Thyroid gland (tissue), 4 donors: ENCODE results near the gene OR10H1. TPM values are rescaled to one million over a fixed set of nuclear protein-coding genes. Genes with fewer than 3 reads are reported as not detected.
A peak's percentile ranks its signal among the peaks of the same experiment; 100 is the strongest.
"Not testable (repeated sequence)": the region's sequence is repeated elsewhere in the genome, so short reads cannot be mapped to it uniquely, and the experiment has no call there.

Experiments used
- DNase-seq, 2 donors: peaks; one replicate each; pipeline ENCODE4 v3.0.0-alpha.2; 2019
- H3K27ac ChIP-seq, 3 donors: fragments of 200-600 bp; sonication (generic); 1 replicate in 2 of 3; 2 replicates in 1 of 3; pipeline ENCODE4 v1.5.1; 2016 to 2019; ENCODE audit warnings: mild to moderate bottlenecking in 1 of 3, moderate library complexity in 1 of 3
- H3K27me3 ChIP-seq: fragments of 200-600 bp; sonication (generic); one replicate; pipeline ENCODE4 v1.5.1; 2019
- H3K36me3 ChIP-seq, 2 donors: fragments of 200-600 bp; sonication (generic); one replicate each; pipeline ENCODE4 v1.5.1; 2016 to 2019
- H3K4me1 ChIP-seq, 2 donors: fragments of 200-600 bp; sonication (generic); one replicate each; pipeline ENCODE4 v1.5.1; 2017 to 2019
- H3K4me3 ChIP-seq, 3 donors: fragments of 200-600 bp; sonication (generic); replicated peaks in 1 of 3; 1 replicate in 2 of 3; 2 replicates in 1 of 3; pipeline ENCODE4 v1.5.1; 2016; ENCODE audit warnings: mild to moderate bottlenecking in 1 of 3
- H3K9me3 ChIP-seq: fragments of 200-600 bp; sonication (generic); one replicate; pipeline ENCODE4 v1.5.1; 2017
- POLR2A ChIP-seq, 2 donors: fragments of 450-650 bp; IDR thresholded peaks; one replicate each; pipeline ENCODE4 v1.6.1; 2017; ENCODE audit warnings: antibody characterized with exemption in 2 of 2, mild to moderate bottlenecking in 2 of 2, moderate library complexity in 1 of 2
- WGBS, 2 donors: methylation state at CpG; one replicate each; pipeline ENCODE4 v1.1.5; 2017; 5-methylcytosine and 5-hydroxymethylcytosine counted together
- intact Hi-C: fragments of 100-400 bp; cut with DNase I; formaldehyde crosslinking; loops from one replicate; pipeline ENCODE4 v1.15.1; 2023
- total RNA-seq, 4 donors: library from RNA; depleted of rRNA; stranded (reverse); fragments of >200 nt; gene quantifications; one replicate each; pipeline ENCODE4 v1.2.3, GENCODE V29; 2016
- TF ChIP-seq, protein P1 (sequence below), 6 experiments: fragments of 200-600 bp in 3 of 6; fragments of 450-650 bp in 3 of 6; sonication (generic) in 3 of 6; IDR thresholded peaks; one replicate each; pipeline ENCODE4 v1.5.1; 2016 to 2019; ENCODE audit warnings: antibody characterized with exemption in 6 of 6, mild to moderate bottlenecking in 2 of 6, inconsistent platforms in 1 of 6, moderate library complexity in 1 of 6

Gene OR10H1
- total RNA-seq, 4 donors from 2014 or later = not detected

DNA sequence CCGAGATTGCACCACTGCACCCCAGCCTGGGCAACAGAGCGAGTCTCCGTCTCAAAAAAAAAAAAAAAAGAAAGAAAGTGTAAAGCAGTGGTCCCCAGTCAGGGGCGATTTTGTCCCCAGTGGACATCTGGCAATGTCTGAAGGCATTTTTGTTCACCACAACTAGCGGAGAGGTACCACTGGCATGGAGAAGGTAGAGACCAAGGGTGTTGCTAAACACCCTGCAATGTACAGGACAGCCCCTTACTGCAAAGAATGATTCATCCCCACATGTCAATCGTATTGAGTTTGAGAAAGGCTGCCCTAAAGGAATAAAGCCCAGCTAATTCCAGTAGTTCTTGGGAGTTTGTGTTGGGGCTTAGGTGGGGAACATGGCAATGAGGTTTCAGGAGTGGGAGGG, 43.7 kb upstream of the OR10H1 start:
- Histone ChIP-seq H3K4me3 (no peak overlapping the region), H3K36me3 (no peaks in the 10 kb centered on the region), H3K4me1 (no peaks in the 10 kb centered on the region), H3K27me3 (no peaks in the 10 kb centered on the region), H3K9me3 (no peaks in the 10 kb centered on the region), H3K27ac (no peak overlapping the region)
- DNase-seq = no peak
- WGBS, 2 donors = 81% methylated on average over 6 of the region's 6 CpGs
- TF ChIP-seq POLR2A (IDR thresholded peaks at IDR 0.05) = no peak
- TF ChIP-seq, protein P1, sequence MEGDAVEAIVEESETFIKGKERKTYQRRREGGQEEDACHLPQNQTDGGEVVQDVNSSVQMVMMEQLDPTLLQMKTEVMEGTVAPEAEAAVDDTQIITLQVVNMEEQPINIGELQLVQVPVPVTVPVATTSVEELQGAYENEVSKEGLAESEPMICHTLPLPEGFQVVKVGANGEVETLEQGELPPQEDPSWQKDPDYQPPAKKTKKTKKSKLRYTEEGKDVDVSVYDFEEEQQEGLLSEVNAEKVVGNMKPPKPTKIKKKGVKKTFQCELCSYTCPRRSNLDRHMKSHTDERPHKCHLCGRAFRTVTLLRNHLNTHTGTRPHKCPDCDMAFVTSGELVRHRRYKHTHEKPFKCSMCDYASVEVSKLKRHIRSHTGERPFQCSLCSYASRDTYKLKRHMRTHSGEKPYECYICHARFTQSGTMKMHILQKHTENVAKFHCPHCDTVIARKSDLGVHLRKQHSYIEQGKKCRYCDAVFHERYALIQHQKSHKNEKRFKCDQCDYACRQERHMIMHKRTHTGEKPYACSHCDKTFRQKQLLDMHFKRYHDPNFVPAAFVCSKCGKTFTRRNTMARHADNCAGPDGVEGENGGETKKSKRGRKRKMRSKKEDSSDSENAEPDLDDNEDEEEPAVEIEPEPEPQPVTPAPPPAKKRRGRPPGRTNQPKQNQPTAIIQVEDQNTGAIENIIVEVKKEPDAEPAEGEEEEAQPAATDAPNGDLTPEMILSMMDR (IDR thresholded peaks at IDR 0.05) = no peak
- intact Hi-C loops = no loop called here

DNA sequence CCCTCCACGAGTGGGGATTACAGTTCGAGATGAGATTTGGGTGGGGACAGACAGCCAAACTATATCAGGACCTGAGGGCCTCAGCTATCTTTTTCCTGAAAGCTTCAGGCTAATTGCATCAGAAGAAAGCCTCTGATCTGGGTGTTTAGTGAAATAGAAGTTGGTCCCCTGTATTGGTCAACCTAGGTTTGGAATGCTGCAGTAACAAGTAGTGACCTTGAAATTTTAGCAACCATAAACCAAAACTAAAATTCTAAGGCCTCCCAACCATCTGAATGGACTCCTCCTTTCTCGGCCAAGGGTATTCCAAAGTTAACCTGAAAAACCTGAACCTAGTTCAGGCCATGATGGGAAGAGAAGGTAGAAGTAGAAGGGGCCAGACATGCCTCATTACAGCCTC, 34.9 kb upstream of the OR10H1 start:
- H3K27me3 ChIP-seq = no peaks in the 10 kb centered on the region
- H3K36me3 ChIP-seq = no peaks in the 10 kb centered on the region
- TF ChIP-seq, protein P1 (IDR thresholded peaks at IDR 0.05) = no peak
- no peak for TF ChIP-seq POLR2A (IDR thresholded peaks at IDR 0.05)
- DNase-seq = no peak
- H3K27ac ChIP-seq = no peak overlapping the region
- H3K9me3 ChIP-seq = no peaks in the 10 kb centered on the region
- 82 to 94% methylated on average over 3 of the region's 3 CpGs for WGBS, 2 donors
- H3K4me3 ChIP-seq = no peak overlapping the region
- no peaks in the 10 kb centered on the region for H3K4me1 ChIP-seq
- intact Hi-C loops = no loop called here

DNA sequence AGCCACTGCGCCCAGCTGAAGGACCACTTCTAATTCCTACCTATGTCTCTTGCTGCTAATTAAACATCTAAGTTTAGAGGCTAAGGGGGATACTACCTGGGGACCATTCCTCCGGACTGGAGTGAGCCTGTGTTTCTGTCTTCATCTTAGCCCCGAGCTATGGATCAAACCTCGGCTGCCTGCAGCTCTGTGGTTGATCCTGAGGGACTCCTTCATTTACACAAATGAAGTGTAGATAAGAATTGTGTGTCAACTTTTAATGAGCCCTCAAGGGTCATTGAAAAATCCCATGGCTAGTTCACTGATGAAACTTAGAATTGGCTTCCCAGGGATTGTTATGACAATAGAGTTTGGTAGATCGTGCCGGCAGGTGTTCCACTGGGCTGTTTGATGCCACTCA, 31.5 kb upstream of the OR10H1 start:
- Histone ChIP-seq H3K4me1 (no peaks in the 10 kb centered on the region), H3K4me3 (no peak overlapping the region), H3K27ac (no peak overlapping the region), H3K27me3 (no peaks in the 10 kb centered on the region), H3K9me3 (no peaks in the 10 kb centered on the region), H3K36me3 (no peaks in the 10 kb centered on the region)
- no peak for DNase-seq
- no peak for TF ChIP-seq POLR2A (IDR thresholded peaks at IDR 0.05)
- TF ChIP-seq, protein P1 (IDR thresholded peaks at IDR 0.05) = no peak
- 47 to 49% methylated on average over 6 of the region's 6 CpGs for whole genome bisulfite sequencing, 2 donors
- intact Hi-C loops = no loop called here

DNA sequence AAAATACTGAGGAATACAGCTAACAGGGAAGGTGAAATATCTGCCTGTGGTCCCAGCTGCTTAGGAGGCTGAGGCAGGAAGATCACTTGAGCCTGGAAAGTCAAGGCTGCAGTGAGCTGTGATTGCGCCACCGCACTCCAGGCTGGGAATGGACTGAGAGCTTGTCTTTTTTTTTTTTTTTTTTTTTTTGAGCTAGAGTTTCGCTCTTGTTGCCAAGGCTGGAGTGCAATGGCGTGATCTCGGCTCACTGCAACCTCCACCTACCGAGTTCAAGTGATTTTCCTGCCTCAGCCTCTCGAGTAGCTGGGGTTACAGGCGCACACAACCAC, 28.4 kb upstream of the OR10H1 start:
- H3K27ac ChIP-seq, H3K4me1 ChIP-seq, H3K4me3 ChIP-seq, intact Hi-C loops, H3K36me3 ChIP-seq, H3K27me3 ChIP-seq, H3K9me3 ChIP-seq: not testable (repeated sequence)
- 30 to 36% methylated on average over 8 of the region's 8 CpGs for WGBS, 2 donors
- peak; percentile 23 to 45 for DNase-seq

DNA sequence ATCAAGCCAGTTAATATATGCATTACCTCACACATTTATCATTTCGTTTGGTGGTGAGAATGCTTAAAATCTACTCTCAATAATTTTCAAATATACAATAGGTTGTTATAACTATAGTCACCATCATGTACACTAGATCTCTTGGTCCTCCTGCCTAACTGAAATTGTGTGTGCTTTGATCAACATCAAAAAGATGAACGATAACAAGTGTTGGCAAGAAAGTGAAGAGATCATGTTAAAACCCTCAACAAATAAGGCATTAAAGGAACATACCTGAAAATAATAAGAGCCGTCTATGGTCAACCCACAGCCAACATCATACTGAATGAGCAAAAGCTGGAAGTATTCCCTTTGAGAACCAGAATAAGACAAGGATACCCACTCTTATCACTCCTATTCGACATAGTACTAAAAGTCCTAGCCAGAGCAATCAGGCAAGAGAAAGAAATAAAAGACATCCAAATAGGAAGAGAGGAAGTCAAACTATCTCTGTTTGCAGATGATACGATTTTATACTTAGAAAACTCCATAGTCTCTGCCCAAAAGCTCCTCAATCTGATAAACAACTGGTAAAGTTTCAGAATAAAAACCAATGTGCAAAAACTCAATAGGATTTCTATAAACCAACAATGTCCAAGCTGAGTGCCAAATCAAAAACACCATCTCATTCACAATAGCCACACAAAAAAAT, 27.9 kb upstream of the OR10H1 start:
- Histone ChIP-seq H3K9me3 (no peaks in the 10 kb centered on the region), H3K4me3 (no peak overlapping the region), H3K27ac (no peak overlapping the region), H3K27me3 (no peaks in the 10 kb centered on the region), H3K4me1 (no peaks in the 10 kb centered on the region), H3K36me3 (no peaks in the 10 kb centered on the region)
- no peak for DNase-seq
- 64 to 74% methylated on average over 5 of the region's 5 CpGs for WGBS, 2 donors
- TF ChIP-seq, protein P1 (IDR thresholded peaks at IDR 0.05) = no peak
- TF ChIP-seq POLR2A (IDR thresholded peaks at IDR 0.05) = no peak
- intact Hi-C loops = no loop called here
